Measurements from ENCODE around the gene CYP19A1. TPM values are rescaled to one million over a fixed set of nuclear protein-coding genes. Genes with fewer than 3 reads are reported as not detected.

Gene CYP19A1
- total and polyA plus RNA-seq, 9 of the 15 experiments (the other 6 are each of a cell fraction or from before 2014, with no cell fraction given) = 0.16 to 0.63 (median 0.47) TPM; not detected in 3

DNA sequence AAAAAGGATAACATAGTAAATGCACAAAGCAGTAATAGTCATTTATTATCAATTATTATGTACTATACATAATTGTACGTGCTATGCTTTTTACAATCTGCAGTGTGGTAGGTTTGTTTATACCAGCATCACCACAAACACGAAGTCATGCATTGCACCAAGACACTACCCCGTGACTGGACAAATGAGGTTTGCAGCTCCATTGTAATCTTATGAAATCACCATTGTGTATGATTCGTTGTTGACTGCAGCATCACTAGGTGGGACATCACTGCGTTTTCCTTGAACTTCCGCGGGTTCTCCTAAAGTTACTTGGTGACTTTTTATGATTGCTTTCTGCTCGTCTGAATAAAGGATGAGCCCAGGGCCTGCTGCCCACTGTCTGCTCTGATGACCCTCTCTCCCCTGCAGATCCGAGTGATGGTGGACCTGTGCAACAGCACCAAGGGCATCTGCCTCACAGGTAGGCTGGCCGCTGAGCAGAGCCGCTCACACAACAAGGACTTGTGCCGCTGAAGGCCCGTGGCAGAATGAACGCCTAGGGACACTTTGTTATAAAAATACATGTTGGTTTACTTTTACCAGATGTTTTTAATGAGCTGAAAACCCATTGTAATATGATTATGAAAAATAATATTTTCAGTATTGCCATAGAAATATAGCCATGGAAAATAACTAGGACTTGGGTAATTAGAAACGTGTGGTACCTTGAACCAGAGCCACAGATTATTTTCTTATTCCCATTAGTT, 38.8 kb upstream of the CYP19A1 start:
- H3K4me1 ChIP-seq (replicated peaks in 1 of 2; ENCODE audit: control insufficient read depth in 2 of 2, insufficient read depth in 2 of 2, low read length in 2 of 2) = no peaks in the 10 kb centered on the region; a peak in 1 of 5 replicates
- H3K36me3 ChIP-seq (ENCODE audit: control insufficient read depth, insufficient read depth, low read length) = no peaks in the 10 kb centered on the region
- H3K9me1 ChIP-seq (ENCODE audit: control insufficient read depth, insufficient read depth, low read length) = no peaks in the 10 kb centered on the region
- no TSS peak for BruUV-seq (replicated peaks)
- DNase-seq (ENCODE audit: extremely low read depth in 1 of 4, low spot score in 3 of 4) (no peak), ATAC-seq (no peak), FAIRE-seq (no peak)
- no peak overlapping the region for H2AFZ ChIP-seq (ENCODE audit: low read depth, low read length)
- intact Hi-C loops (cut with micrococcal nuclease) (no loop called here), in situ Hi-C loops (cut with MboI) (loop anchor here (5.0 kb wide), 1 partner anchor 90 kb away; no protein-coding TSS in a partner anchor)
- H3K79me2 ChIP-seq (ENCODE audit: control insufficient read depth, insufficient read depth, low read length) = no peaks in the 10 kb centered on the region
- H3K9ac ChIP-seq (ENCODE audit: insufficient read depth in 1 of 2, low read depth in 2 of 2, low read length in 2 of 2) = no peak overlapping the region
- 1% methylated on average over 15 of the region's 15 CpGs for WGBS (ENCODE audit: insufficient coverage, low coverage, missing lambda C conversion rate)
- H3K27me3 ChIP-seq (ENCODE audit: control insufficient read depth in 2 of 2, insufficient read depth in 2 of 2, low read length in 2 of 2) = peaks cover 0 to 21% of the 10 kb centered on the region in 2 experiments
- no peak for TF ChIP-seq ERF (CRISPR knock-in tag; IDR thresholded peaks at IDR 0.05)
- TF ChIP-seq BRCA1 (IDR thresholded peaks at IDR 0.05) = no peak
- TF ChIP-seq BRCA1 (CRISPR knock-in tag; IDR thresholded peaks at IDR 0.05) = no peak
- TF ChIP-seq SMAD2 (IDR thresholded peaks at IDR 0.05; ENCODE audit: low read depth, low read length) = no peak
- TF ChIP-seq KHSRP (IDR thresholded peaks at IDR 0.05) = no peak
- TF ChIP-seq, protein P1, sequence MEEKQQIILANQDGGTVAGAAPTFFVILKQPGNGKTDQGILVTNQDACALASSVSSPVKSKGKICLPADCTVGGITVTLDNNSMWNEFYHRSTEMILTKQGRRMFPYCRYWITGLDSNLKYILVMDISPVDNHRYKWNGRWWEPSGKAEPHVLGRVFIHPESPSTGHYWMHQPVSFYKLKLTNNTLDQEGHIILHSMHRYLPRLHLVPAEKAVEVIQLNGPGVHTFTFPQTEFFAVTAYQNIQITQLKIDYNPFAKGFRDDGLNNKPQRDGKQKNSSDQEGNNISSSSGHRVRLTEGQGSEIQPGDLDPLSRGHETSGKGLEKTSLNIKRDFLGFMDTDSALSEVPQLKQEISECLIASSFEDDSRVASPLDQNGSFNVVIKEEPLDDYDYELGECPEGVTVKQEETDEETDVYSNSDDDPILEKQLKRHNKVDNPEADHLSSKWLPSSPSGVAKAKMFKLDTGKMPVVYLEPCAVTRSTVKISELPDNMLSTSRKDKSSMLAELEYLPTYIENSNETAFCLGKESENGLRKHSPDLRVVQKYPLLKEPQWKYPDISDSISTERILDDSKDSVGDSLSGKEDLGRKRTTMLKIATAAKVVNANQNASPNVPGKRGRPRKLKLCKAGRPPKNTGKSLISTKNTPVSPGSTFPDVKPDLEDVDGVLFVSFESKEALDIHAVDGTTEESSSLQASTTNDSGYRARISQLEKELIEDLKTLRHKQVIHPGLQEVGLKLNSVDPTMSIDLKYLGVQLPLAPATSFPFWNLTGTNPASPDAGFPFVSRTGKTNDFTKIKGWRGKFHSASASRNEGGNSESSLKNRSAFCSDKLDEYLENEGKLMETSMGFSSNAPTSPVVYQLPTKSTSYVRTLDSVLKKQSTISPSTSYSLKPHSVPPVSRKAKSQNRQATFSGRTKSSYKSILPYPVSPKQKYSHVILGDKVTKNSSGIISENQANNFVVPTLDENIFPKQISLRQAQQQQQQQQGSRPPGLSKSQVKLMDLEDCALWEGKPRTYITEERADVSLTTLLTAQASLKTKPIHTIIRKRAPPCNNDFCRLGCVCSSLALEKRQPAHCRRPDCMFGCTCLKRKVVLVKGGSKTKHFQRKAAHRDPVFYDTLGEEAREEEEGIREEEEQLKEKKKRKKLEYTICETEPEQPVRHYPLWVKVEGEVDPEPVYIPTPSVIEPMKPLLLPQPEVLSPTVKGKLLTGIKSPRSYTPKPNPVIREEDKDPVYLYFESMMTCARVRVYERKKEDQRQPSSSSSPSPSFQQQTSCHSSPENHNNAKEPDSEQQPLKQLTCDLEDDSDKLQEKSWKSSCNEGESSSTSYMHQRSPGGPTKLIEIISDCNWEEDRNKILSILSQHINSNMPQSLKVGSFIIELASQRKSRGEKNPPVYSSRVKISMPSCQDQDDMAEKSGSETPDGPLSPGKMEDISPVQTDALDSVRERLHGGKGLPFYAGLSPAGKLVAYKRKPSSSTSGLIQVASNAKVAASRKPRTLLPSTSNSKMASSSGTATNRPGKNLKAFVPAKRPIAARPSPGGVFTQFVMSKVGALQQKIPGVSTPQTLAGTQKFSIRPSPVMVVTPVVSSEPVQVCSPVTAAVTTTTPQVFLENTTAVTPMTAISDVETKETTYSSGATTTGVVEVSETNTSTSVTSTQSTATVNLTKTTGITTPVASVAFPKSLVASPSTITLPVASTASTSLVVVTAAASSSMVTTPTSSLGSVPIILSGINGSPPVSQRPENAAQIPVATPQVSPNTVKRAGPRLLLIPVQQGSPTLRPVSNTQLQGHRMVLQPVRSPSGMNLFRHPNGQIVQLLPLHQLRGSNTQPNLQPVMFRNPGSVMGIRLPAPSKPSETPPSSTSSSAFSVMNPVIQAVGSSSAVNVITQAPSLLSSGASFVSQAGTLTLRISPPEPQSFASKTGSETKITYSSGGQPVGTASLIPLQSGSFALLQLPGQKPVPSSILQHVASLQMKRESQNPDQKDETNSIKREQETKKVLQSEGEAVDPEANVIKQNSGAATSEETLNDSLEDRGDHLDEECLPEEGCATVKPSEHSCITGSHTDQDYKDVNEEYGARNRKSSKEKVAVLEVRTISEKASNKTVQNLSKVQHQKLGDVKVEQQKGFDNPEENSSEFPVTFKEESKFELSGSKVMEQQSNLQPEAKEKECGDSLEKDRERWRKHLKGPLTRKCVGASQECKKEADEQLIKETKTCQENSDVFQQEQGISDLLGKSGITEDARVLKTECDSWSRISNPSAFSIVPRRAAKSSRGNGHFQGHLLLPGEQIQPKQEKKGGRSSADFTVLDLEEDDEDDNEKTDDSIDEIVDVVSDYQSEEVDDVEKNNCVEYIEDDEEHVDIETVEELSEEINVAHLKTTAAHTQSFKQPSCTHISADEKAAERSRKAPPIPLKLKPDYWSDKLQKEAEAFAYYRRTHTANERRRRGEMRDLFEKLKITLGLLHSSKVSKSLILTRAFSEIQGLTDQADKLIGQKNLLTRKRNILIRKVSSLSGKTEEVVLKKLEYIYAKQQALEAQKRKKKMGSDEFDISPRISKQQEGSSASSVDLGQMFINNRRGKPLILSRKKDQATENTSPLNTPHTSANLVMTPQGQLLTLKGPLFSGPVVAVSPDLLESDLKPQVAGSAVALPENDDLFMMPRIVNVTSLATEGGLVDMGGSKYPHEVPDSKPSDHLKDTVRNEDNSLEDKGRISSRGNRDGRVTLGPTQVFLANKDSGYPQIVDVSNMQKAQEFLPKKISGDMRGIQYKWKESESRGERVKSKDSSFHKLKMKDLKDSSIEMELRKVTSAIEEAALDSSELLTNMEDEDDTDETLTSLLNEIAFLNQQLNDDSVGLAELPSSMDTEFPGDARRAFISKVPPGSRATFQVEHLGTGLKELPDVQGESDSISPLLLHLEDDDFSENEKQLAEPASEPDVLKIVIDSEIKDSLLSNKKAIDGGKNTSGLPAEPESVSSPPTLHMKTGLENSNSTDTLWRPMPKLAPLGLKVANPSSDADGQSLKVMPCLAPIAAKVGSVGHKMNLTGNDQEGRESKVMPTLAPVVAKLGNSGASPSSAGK (IDR thresholded peaks at IDR 0.05) = no peak
- H3K4me3 ChIP-seq = no peak overlapping the region
- no peaks in the 10 kb centered on the region for H4K20me1 ChIP-seq (replicated peaks; ENCODE audit: control insufficient read depth, insufficient read depth, low read length)
- H3K9me3 ChIP-seq (replicated peaks; ENCODE audit: control insufficient read depth, insufficient read depth, low read depth, low read length) = no peaks in the 10 kb centered on the region
- POLR2A ChIA-PET = no interaction called here
- H3K27ac ChIP-seq (ENCODE audit: extremely low read depth, low read depth, low read length) = no peak overlapping the region
- CTCF ChIA-PET (ENCODE audit: low intra/inter-chr PET ratio) = no interaction called here
- no peak overlapping the region for H3K4me2 ChIP-seq (ENCODE audit: insufficient read depth, low read length)

Data from K562 (cell line).